Sciatic nerve (tissue), 2 donors: ENCODE data around the gene MEX3C. TPM values are rescaled to one million over a fixed set of nuclear protein-coding genes. Genes with fewer than 3 reads are reported as not detected.

Experiments used
- ATAC-seq: fragments of 200-7000 bp; cut with Tn5 transposase; one replicate; pipeline ENCODE4 v1.9.1; 2020; ENCODE audit warnings: mild to moderate bottlenecking, moderate library complexity
- DNase-seq: peaks from one replicate; pipeline ENCODE4 v3.0.0-alpha.2; 2020; ENCODE audit warnings: low spot score
- intact Hi-C: fragments of 100-400 bp; cut with DNase I; formaldehyde crosslinking; loops from one replicate; pipeline ENCODE4 v1.14.2; 2022
- total RNA-seq: library from RNA; stranded (reverse); fragmentation: NEBNext Ultra II Directional; extraction: Animal tissue kit (Norgen Biotek cat#: 25700); gene quantifications from one replicate; pipeline ENCODE4 v1.2.1, GENCODE V29; 2021
- donor health status: DM: no; HTN: no; CAD: no.
- donor health status: DM: no; HTN: no; CAD: no.

MEX3C gene
- total RNA-seq, 1 donor from 2014 or later = 31.9 TPM

DNA sequence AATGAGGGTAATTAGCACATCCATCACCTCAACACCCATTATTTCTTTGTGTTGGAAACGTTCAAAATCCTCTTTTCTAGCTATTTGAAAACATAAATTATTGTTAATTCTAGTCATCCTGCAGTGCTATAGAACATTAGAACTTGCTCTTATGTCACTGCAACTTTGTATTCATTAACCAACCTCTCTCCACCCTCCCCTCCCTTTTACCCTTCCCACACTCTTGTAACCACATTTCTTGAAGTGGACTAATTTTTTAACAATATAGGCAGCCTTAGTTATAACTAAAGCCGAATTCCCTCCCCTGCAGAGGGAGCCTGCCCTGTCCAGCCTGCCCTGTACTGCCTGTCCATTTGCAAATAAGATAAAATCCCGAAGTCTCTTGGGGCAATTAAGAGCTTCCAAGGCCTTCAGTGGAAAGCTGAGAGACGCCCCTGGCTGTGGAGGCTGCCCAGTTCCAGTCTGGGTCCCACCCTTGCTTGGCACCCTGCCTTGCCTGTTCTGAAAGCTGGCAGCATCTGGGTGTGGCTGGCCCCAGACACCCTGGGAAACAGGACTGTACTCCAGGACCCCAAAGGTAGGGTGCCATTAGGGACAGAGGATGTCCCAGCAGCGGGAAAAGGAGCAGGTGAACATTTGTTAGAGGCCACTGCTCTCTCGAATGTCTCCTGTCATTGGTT is 65.1 kb downstream of the MEX3C start:
- intact Hi-C loops = no loop called here
- ATAC-seq (no peak), DNase-seq (no peak)

DNA sequence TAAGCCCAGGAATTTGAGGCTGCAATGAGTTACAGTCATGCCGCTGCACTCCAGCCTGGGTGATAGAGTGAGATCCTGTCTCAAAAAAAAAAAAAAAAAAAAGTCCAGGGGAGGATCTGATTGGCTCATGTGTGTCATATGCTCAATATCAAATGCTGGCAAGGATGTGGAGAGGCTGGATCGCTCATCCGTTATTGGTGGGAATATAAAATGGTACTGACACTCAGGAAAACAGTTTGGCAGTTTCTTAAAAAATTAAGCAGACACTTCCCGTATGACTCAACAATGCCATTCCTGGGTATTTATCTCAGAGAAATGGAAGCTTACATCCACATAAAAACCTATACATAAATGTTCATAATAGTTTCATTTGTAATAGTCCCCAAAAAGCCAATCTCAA is 68.9 kb downstream of the MEX3C start:
- ATAC-seq = no peak
- intact Hi-C loops = no loop called here
- no peak for DNase-seq

DNA sequence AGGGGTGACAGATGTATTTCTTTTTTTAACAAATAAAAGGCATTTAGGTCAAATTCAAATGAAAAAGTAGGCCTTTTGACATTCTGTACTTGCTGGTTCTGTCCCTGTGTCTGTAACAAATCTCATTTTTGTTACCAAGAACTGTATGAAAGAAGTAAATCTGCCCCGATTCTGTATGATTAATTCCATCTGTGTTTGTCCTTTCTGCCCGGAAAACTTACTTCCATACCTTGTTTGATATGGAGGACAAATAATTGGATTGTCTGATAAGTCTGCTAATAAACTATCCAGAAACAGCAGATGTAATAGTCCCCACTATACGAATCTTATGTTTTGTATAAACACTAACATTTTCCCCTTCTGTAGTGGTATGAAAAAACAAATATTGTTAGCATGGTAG is 69.8 kb downstream of the MEX3C start:
- no peak for DNase-seq
- intact Hi-C loops = no loop called here
- no peak for ATAC-seq

DNA sequence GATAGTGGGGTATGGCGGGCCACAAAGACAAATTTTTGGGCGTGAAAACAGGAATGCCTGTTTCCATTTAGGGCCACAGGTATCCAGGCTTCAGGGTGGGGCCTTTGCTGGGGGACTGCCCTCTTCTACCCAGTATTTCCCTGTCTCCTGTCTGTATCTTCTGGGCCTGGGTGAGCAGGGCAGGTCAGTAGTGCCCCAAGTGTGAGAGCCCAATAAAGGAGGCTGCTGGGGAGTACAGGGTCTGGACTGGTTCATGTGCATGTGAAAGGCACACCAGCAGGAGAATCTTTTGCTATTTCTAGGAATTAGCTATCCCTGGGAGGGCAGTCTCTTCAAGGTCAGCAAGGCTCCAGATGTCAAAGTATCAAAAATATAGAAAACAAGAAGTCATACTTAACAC is 71.5 kb downstream of the MEX3C start:
- ATAC-seq = no peak
- intact Hi-C loops = no loop called here
- DNase-seq = no peak

Other genes starting within 250 kb of the MEX3C start
- gene ELAC1, start 229.6 kb downstream of the MEX3C start, total RNA-seq = 6.3 TPM
- gene SMAD4, start 167.5 kb downstream of the MEX3C start, total RNA-seq = 137 TPM